COLO829 (cell line): ENCODE results near the gene KLF16.
"Not testable (repeated sequence)": the region's sequence is repeated elsewhere in the genome, so short reads cannot be mapped to it uniquely, and the experiment has no call there.

Source experiments
- DNase-seq: peaks from one replicate; pipeline ENCODE4 v3.0.0; 2012; ENCODE audit warnings: low spot score

The KLF16 gene

GRCh38 chr19:1863328-1863637, at the start of gene KLF16:
Gene KLF16 (minus strand): TSS chr19:1863579. CDS start chr19:1863497, 82 bp downstream.
- no peak for DNase-seq

GRCh38 chr19:1912760-1913505, 49.6 kb upstream of the KLF16 start:
- DNase-seq: no peak

- DNase-seq: no peak
Measured at GRCh38 chr19:1911995-1912394, 48.6 kb upstream of the KLF16 start.

- DNase-seq: no peak
Measured at GRCh38 chr19:1911098-1911497, 47.7 kb upstream of the KLF16 start.

- no peak for DNase-seq
Measured at GRCh38 chr19:1910177-1910576, 46.8 kb upstream of the KLF16 start.

- no peak for DNase-seq
Measured at GRCh38 chr19:1909761-1910080, 46.3 kb upstream of the KLF16 start.

- no peak for DNase-seq
Measured at GRCh38 chr19:1908364-1908678, 44.9 kb upstream of the KLF16 start.

GRCh38 chr19:1907563-1908363, 44.4 kb upstream of the KLF16 start:
- no peak for DNase-seq

GRCh38 chr19:1906985-1907562, 43.7 kb upstream of the KLF16 start:
- no peak for DNase-seq

- no peak for DNase-seq
Measured at GRCh38 chr19:1905863-1906375, 42.5 kb upstream of the KLF16 start.

- DNase-seq: peak; percentile 96
Measured at GRCh38 chr19:1905110-1905862, 41.9 kb upstream of the KLF16 start, which contains the start of the genes ADAT3 and SCAMP4. Gene ADAT3 (plus strand): TSS chr19:1905399. CDS start chr19:1912048, 6,649 bp downstream. Gene SCAMP4 (plus strand): TSS chr19:1905399. CDS start chr19:1915020, 9,621 bp downstream.

- no peak for DNase-seq
Measured at GRCh38 chr19:1904860-1905109, 41.4 kb upstream of the KLF16 start.

- no peak for DNase-seq
Measured at GRCh38 chr19:1902923-1903322, 39.5 kb upstream of the KLF16 start.

- DNase-seq: no peak
Measured at GRCh38 chr19:1901940-1902404, 38.6 kb upstream of the KLF16 start.

- DNase-seq: no peak
Measured at GRCh38 chr19:1896508-1896907, 33.1 kb upstream of the KLF16 start.

- DNase-seq: no peak
Measured at GRCh38 chr19:1893791-1894190, 30.4 kb upstream of the KLF16 start.

GRCh38 chr19:1889907-1890306, 26.5 kb upstream of the KLF16 start:
- DNase-seq: no peak

GRCh38 chr19:1888385-1888784, 25.0 kb upstream of the KLF16 start:
- DNase-seq: no peak

GRCh38 chr19:1886360-1886759, 23.0 kb upstream of the KLF16 start:
- DNase-seq: not testable (repeated sequence)

- DNase-seq: peak; percentile 82
Measured at GRCh38 chr19:1885398-1886119, 22.2 kb upstream of the KLF16 start, which contains the start of gene ABHD17A. Gene ABHD17A (minus strand): TSS chr19:1885496. CDS start chr19:1881566, 3,930 bp downstream.

GRCh38 chr19:1884719-1885334, 21.4 kb upstream of the KLF16 start:
- no peak for DNase-seq
